Testis (tissue), 2 donors: ENCODE data around the gene CHKB.

Experiments used
- POLR2A ChIP-seq: fragments of 450-650 bp; IDR thresholded peaks from one replicate; pipeline ENCODE4 v1.6.1; 2017; ENCODE audit warnings: antibody characterized with exemption, mild to moderate bottlenecking, moderate library complexity
- TF ChIP-seq, protein P1 (sequence below), 3 experiments: fragments of 450-650 bp in 2 of 3; fragments of 200-600 bp in 1 of 3; sonication (generic) in 1 of 3; IDR thresholded peaks; one replicate each; pipeline ENCODE4 v1.5.1; 2016 to 2019; ENCODE audit warnings: antibody characterized with exemption in 3 of 3, mild to moderate bottlenecking in 2 of 3, moderate library complexity in 1 of 3

DNA sequence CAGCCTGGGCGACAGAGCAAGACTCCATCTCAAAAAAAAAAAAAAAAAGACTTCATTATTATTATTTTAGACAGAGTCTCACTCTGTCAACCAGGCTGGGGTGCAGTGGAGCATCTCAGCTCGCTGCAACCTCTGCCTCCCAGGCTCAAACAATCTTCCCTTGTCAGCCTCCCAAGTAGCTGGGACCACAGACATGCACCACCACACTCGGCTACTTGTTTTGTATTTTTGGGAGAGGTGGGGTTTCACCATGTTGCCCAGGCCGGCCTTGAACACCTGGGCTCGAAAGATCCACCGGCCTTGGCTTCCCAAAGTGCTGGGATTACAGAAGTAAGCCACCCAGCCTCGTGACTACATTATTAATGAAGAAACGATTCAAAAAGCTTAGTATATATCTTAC lies 47.5 kb downstream of the CHKB start:
- no peak for TF ChIP-seq POLR2A
- TF ChIP-seq, protein P1, sequence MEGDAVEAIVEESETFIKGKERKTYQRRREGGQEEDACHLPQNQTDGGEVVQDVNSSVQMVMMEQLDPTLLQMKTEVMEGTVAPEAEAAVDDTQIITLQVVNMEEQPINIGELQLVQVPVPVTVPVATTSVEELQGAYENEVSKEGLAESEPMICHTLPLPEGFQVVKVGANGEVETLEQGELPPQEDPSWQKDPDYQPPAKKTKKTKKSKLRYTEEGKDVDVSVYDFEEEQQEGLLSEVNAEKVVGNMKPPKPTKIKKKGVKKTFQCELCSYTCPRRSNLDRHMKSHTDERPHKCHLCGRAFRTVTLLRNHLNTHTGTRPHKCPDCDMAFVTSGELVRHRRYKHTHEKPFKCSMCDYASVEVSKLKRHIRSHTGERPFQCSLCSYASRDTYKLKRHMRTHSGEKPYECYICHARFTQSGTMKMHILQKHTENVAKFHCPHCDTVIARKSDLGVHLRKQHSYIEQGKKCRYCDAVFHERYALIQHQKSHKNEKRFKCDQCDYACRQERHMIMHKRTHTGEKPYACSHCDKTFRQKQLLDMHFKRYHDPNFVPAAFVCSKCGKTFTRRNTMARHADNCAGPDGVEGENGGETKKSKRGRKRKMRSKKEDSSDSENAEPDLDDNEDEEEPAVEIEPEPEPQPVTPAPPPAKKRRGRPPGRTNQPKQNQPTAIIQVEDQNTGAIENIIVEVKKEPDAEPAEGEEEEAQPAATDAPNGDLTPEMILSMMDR (IDR thresholded peaks at IDR 0.05) = no peak
